Endothelial cell (in vitro differentiated cells): ENCODE results near the gene MANSC4. TPM values are rescaled to one million over a fixed set of nuclear protein-coding genes. Genes with fewer than 3 reads are reported as not detected.

Source experiments
- DNase-seq: peaks from one replicate; pipeline ENCODE4 v3.0.0; 2021; ENCODE audit warnings: low spot score
- H3K27ac Mint-ChIP-seq: one replicate; pipeline ENCODE4 v1.8.0; 2021; ENCODE audit warnings: mixed read lengths, inconsistent platforms; ENCODE audit not compliant: unreplicated experiment
- H3K27me3 Mint-ChIP-seq: one replicate; pipeline ENCODE4 v1.8.0; 2021; ENCODE audit warnings: mild to moderate bottlenecking, moderate library complexity, mixed read lengths, inconsistent platforms; ENCODE audit not compliant: unreplicated experiment
- H3K36me3 Mint-ChIP-seq: one replicate; pipeline ENCODE4 v1.8.0; 2021; ENCODE audit warnings: mild to moderate bottlenecking, low read depth, mixed read lengths, inconsistent platforms; ENCODE audit not compliant: unreplicated experiment
- H3K4me1 Mint-ChIP-seq: one replicate; pipeline ENCODE4 v1.8.0; 2021; ENCODE audit warnings: mild to moderate bottlenecking, mixed read lengths, inconsistent platforms; ENCODE audit not compliant: unreplicated experiment
- H3K4me3 Mint-ChIP-seq: one replicate; pipeline ENCODE4 v1.8.0; 2021; ENCODE audit warnings: mild to moderate bottlenecking, mixed read lengths, inconsistent platforms; ENCODE audit not compliant: unreplicated experiment
- H3K9me3 Mint-ChIP-seq: one replicate; pipeline ENCODE4 v1.8.0; 2021; ENCODE audit warnings: mixed read lengths, inconsistent platforms; ENCODE audit not compliant: unreplicated experiment
- total RNA-seq: library from RNA; stranded (reverse); fragmentation: NEBNext Ultra II Directional; extraction: Animal tissue kit (Norgen Biotek cat#: 25700); gene quantifications from one replicate; pipeline ENCODE4 v1.2.1, GENCODE V29; 2021; ENCODE audit not compliant: unreplicated experiment
- TF ChIP-seq, protein P1 (sequence below): fragments of 200-600 bp; sonication (generic); IDR thresholded peaks from one replicate; pipeline ENCODE4 v1.5.0; 2021; ENCODE audit warnings: antibody characterized with exemption; ENCODE audit not compliant: unreplicated experiment

MANSC4 gene
- total RNA-seq, 1 donor from 2014 or later, result not detected

GRCh38 chr12:27733791-27734190 lies 46.2 kb downstream of the MANSC4 start:
- DNase-seq, result no peak
- Mint-ChIP-seq H3K4me3 (no peak overlapping the region), H3K27ac (no peak overlapping the region), H3K9me3 (no peaks in the 10 kb centered on the region), H3K4me1 (no peaks in the 10 kb centered on the region), H3K36me3 (peaks cover 6% of the 10 kb centered on the region), H3K27me3 (no peaks in the 10 kb centered on the region)
- TF ChIP-seq, protein P1, sequence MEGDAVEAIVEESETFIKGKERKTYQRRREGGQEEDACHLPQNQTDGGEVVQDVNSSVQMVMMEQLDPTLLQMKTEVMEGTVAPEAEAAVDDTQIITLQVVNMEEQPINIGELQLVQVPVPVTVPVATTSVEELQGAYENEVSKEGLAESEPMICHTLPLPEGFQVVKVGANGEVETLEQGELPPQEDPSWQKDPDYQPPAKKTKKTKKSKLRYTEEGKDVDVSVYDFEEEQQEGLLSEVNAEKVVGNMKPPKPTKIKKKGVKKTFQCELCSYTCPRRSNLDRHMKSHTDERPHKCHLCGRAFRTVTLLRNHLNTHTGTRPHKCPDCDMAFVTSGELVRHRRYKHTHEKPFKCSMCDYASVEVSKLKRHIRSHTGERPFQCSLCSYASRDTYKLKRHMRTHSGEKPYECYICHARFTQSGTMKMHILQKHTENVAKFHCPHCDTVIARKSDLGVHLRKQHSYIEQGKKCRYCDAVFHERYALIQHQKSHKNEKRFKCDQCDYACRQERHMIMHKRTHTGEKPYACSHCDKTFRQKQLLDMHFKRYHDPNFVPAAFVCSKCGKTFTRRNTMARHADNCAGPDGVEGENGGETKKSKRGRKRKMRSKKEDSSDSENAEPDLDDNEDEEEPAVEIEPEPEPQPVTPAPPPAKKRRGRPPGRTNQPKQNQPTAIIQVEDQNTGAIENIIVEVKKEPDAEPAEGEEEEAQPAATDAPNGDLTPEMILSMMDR, result no peak

DNA sequence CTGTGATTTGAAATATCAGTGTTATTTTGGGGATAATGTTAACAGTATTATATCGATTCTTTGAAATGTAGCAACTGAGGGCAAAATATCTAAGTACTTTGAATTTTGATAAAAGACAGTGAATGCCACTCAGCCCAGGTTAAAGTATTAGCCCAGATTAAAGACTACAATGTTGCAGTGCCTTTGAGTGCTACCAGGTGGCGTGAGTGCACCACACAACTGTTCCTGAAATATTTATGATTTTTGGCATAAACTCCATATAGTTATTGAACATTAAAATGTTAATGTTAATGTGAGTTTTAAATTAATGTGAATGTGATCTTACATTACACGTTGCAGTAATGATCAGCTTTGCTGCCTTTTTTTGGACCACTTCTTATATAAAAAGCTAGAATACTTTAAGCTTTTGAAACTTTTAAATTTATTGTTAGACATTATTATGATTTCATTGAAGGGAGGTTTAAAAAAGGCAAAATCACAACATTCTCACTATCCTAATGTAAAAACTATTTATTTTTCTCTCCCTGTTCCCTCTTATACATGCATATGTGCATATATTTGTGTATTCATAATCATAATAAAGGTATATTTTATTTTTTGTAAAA lies 46.9 kb downstream of the MANSC4 start:
- TF ChIP-seq, protein P1, result peak; percentile 58
- Mint-ChIP-seq H3K9me3 (no peaks in the 10 kb centered on the region), H3K4me1 (no peaks in the 10 kb centered on the region), H3K27me3 (no peaks in the 10 kb centered on the region), H3K36me3 (peaks cover 6% of the 10 kb centered on the region), H3K4me3 (no peak overlapping the region), H3K27ac (no peak overlapping the region)
- no peak for DNase-seq

- TF ChIP-seq, protein P1, result no peak
- no peak overlapping the region for H3K4me3 Mint-ChIP-seq
- no peaks in the 10 kb centered on the region for H3K27me3 Mint-ChIP-seq
- no peaks in the 10 kb centered on the region for H3K9me3 Mint-ChIP-seq
- no peak for DNase-seq
- no peak overlapping the region for H3K27ac Mint-ChIP-seq
- H3K36me3 Mint-ChIP-seq, result peaks cover 6% of the 10 kb centered on the region
- no peaks in the 10 kb centered on the region for H3K4me1 Mint-ChIP-seq
Measured at GRCh38 chr12:27732281-27732680, 47.8 kb downstream of the MANSC4 start.

DNA sequence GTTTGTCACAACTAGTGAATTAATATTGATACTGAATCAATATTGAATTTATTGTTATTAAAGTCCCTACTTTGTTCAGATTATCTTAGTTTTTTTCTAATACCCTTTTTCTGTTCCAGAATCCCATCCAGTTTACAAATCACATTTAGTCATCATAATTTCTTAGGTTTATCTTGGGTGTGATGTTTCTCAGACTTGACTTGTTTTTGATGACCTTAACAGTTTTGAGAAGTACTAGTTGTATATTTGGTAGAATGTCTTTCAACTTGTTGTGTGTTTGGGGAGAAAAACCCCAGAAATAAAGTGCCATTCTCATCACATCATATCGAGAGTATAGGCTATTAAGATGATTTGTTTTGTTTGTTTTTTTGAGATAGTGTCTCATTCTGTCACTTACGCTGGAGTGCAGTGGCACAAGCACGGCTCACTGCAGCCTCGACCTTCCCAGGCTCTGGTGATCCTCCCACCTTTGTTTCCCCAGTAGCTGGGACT lies 49.9 kb downstream of the MANSC4 start:
- TF ChIP-seq, protein P1, result no peak
- no peaks in the 10 kb centered on the region for H3K4me1 Mint-ChIP-seq
- no peaks in the 10 kb centered on the region for H3K9me3 Mint-ChIP-seq
- no peaks in the 10 kb centered on the region for H3K27me3 Mint-ChIP-seq
- no peak overlapping the region for H3K27ac Mint-ChIP-seq
- H3K4me3 Mint-ChIP-seq, result no peak overlapping the region
- DNase-seq, result no peak
- peaks cover 15% of the 10 kb centered on the region for H3K36me3 Mint-ChIP-seq

DNA sequence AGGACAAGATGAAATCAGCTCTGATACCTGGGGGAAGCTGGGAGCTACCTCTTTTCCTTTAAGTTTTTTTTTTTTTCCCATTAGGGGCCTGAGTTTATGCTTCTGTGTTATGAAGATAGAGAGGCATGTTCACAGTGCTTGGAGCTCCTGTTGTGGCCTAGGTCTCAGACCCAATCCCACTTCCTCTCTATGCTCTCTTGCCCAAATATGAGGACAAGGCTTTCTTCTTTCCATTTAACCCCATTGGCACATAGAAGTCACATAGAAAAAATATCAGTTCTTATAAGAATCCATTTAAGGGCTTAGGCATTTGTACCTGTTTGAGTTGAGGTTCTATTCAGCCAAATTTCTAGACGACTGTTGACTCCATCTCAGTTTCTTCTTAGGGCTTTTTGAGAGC lies 56.8 kb downstream of the MANSC4 start:
- Mint-ChIP-seq H3K27ac (no peak overlapping the region), H3K27me3 (no peaks in the 10 kb centered on the region), H3K4me3 (no peak overlapping the region), H3K9me3 (no peaks in the 10 kb centered on the region), H3K4me1 (no peaks in the 10 kb centered on the region), H3K36me3 (peaks cover 12% of the 10 kb centered on the region)
- no peak for DNase-seq
- TF ChIP-seq, protein P1, result no peak
